Measurements from ENCODE around the gene FAM13B.
"Not testable (repeated sequence)": the region's sequence is repeated elsewhere in the genome, so short reads cannot be mapped to it uniquely, and the experiment has no call there.

Gene FAM13B

DNA sequence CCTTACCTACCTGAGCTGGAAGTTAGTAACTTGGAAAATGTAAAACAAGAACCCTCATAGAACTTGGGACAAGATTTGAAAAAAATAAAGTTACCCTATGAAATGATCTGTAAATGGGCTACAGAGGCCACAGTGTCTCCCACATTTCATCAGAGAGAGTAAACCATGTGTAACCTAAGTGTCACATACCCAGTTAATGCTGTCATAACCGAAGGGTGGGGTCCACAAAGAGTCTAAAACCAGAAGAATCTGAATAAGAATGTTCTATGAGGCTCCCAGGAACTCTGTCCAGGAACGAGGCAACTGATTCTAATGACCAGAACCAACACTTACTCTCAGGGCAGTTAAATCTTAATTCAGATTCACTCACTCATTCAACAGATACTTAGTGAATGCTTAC, 1.0 kb upstream of the FAM13B start:
- DNase-seq = no peak

DNA sequence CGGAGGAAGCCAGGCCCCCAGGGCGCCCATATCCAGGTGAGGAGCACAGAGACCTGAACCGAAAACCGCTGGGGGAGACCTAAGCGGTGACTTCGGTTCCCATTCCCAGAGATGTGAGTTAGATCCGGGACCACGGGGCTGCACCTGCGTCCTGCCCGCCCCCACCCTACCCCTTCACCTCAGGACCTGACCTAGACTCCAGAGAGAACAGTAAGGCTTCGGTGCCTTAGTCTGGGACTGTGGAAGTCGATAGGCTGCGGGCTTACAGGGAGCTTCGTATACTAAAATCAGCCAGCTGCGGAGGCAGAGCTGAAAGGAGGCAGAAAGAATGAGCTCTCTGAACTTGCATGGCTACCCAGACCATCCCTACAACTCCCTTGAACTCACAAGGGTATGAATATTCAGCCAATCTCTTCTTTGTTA, 518 bp upstream of the FAM13B start:
- DNase-seq = no peak

- DNase-seq = no peak
Measured at GRCh38 chr5:138032028-138032571, 779 bp downstream of the FAM13B start.

- no peak for DNase-seq
Measured at GRCh38 chr5:138029944-138030343, 2.9 kb downstream of the FAM13B start.

- no peak for DNase-seq
Measured at GRCh38 chr5:138029501-138029900, 3.4 kb downstream of the FAM13B start.

DNA sequence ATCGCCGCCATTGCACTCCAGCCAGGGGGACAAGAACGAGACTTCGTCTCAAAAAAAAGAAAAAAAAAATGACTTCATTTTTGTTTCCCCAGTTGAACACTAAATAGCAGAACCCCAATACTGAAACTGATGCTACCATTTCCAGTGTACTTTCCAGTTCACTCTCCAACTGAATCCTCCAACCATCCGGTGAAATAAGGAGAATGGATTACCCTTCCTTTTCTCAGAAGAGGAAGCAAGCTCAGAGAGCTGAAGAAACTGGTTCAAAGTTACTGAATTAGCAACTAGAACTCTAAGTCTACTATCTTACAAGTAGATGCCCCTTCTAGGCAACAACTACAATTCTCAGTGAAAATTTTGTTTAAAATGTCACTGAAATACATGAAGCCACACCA, 3.9 kb downstream of the FAM13B start:
- DNase-seq = no peak

DNA sequence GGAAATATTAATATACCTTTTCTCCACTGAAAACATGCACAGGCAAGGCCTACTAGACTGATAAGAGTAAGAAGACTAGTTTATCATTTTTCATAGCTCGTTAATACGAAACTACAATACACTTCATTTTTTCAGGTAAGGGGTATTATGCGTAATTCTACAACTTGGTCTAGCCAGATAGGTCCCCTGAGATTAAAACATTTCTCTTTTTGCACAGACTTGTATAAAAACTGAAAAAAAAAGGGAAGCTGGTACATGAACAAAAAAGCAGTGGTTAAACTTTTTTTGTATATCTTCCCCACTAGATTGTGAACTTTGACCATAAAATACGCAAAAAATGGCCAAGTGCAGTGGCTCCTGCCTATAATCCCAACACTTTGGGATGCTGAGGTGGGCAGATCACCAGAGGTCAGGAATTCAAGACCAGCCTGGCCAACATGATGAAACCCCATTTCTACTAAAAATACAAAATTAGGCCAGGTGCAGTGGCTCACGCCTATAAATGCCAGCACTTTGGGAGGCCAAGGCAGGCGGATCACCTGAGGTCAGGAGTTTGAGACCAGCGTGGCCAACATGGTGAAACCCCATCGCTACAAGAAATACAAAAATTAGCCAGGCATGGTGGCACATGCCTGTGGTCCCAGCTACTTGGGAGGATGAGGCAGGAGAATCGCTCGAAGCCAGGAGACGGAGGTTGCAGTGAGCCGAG, 4.5 kb downstream of the FAM13B start:
- DNase-seq = not testable (repeated sequence)

GRCh38 chr5:138026793-138027192, 6.1 kb downstream of the FAM13B start:
- DNase-seq = not testable (repeated sequence)

DNA sequence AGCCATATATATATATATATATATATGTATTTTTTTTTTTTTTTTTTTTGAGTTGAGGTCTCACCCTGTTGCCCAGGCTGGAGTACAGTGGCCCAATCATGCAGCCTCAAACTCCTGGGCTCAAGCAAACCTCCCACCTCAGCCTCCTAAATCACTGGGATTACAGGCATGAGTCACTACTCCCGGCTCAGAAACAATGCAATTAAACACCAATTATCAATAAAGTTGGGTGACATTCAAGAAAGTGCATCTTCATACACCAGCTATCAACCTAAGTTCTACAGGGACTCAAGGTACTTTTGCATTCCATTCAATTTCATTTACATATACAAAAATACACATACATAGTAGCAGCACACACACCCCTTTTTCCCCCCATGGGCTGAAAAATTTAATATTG, 7.6 kb downstream of the FAM13B start:
- no peak for DNase-seq

GRCh38 chr5:138024117-138024516, 8.8 kb downstream of the FAM13B start:
- no peak for DNase-seq

- DNase-seq = no peak
Measured at GRCh38 chr5:138022912-138023311, 10.0 kb downstream of the FAM13B start.

DNA sequence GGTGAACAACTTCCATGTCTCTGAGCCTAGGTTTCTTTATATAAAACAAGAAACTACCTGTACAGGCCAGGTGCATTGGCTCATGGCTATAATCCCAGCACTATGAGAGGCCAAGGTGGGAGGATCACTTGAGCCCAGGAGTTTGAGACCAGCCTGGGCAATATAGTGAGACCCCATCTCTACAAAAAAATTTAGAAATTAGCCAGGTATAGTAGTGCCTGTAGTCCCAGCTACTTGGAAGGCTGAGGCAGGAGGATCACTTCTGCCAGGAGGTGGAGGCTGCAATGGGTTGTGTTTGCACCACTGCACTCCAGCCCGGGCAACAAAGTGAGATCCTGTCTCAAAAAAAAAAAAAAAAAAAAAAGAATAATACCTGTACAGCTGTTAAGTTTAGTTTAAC, 11.1 kb downstream of the FAM13B start:
- no peak for DNase-seq

GRCh38 chr5:138018849-138019248, 14.0 kb downstream of the FAM13B start:
- DNase-seq = no peak

GRCh38 chr5:138015916-138016315, 17.0 kb downstream of the FAM13B start:
- no peak for DNase-seq

DNA sequence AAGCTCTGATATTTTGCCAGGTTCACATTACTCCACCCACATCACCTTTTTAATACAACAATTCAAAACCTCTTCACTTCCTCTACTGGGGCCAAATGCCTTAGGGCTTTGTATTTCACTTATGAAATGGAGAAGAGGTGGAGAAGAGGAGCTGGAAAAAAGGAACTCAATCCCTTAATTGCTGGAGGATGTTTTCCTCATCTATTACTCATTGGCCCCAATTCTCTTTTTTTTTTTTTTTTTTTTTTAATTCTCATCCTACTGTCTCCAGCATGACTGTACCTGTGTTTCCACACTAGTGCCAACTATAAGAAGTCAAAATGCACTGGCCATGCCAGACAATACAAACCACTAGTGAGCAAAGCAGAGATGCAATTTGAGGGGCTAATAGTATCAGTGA, 20.9 kb downstream of the FAM13B start:
- no peak for DNase-seq

- no peak for DNase-seq
Measured at GRCh38 chr5:138000102-138000723, 32.7 kb downstream of the FAM13B start.

- DNase-seq = no peak
Measured at GRCh38 chr5:137997726-137998213, 35.1 kb downstream of the FAM13B start.

DNA sequence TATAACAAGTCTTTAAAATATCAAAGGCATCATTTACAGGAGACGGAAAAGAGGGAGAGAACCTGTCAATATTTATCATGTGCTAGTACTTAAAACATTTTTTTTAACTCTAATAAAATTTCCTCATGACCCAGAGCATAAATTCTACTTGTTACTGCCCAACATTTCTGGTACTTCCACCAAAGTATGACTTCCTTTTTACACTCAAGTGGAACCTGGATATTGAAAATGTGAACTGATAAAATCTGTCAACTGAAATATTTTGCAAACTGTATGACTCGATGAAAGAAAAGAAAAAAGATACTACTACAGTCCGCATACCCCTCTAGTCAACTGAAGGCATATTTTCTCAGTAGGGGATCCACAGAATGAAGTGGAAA, 37.1 kb downstream of the FAM13B start:
- no peak for DNase-seq

DNA sequence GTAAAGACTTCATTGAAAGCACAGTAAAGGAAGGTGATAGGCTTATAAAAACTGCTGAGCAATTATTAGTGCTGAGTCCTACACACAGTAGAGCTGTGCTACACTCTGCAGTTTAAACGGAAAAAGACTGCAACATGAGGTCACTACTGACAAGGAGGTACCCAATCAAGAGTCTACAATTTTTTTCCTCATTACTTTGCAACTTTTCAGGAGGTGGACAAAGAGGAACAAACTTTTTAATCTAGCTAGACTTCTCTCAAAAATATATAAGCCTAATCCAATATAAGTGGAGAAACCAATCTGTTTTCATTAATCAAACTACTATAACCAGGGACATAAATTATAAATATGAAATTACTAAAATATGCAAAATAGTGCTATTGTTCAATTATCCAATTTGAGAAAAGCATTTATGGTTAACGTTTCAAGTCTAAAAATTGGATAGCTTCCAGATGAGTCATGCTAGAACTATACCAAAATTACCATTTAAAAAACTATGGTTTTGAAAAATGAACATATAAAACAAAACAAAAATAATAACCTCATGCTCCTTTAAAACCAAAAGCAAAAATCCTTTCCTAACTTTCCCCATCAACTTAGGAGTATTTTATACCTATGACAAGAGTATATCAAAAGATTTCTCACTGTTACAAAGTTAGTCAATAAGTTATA, 37.7 kb downstream of the FAM13B start:
- DNase-seq = no peak

GRCh38 chr5:137994556-137994955, 38.3 kb downstream of the FAM13B start:
- no peak for DNase-seq

- no peak for DNase-seq
Measured at GRCh38 chr5:137989419-137989818, 43.5 kb downstream of the FAM13B start.

- DNase-seq = no peak
Measured at GRCh38 chr5:137975208-137975607, 57.7 kb downstream of the FAM13B start.

- not testable (repeated sequence) for DNase-seq
Measured at GRCh38 chr5:137970384-137970783, 62.5 kb downstream of the FAM13B start.

- DNase-seq = no peak
Measured at GRCh38 chr5:137960819-137961218, 72.1 kb downstream of the FAM13B start.
